Stimulated activated CD4-positive, alpha-beta T cell treated with anti-CD3 and anti-CD28 coated beads, Interleukin-12 subunit alpha, Interleukin-12 subunit beta, amount 100 ng/mL, for 48 hours (primary cell): ENCODE data around the gene PNKD.
A peak's percentile ranks its signal among the peaks of the same experiment; 100 is the strongest.

ENCODE experiments used
- DNase-seq, 3 donors: peaks; one replicate each; pipeline ENCODE4 v3.0.0-alpha.2; 2020; ENCODE audit warnings: low read depth in 2 of 3, low spot score in 1 of 3

The PNKD gene

GRCh38 chr2:218269900-218270720 is at the start of gene PNKD, which contains the start of gene AAMP:
Gene PNKD (plus strand): TSS chr2:218270519. CDS start chr2:218270536, 17 bp downstream.
Gene AAMP (minus strand): TSS chr2:218270137. CDS start chr2:218270086, 51 bp downstream.
- DNase-seq = peak; percentile 100

- DNase-seq = no peak
These were observed 49.3 kb upstream of the PNKD start for GRCh38 chr2:218221000-218221399.

GRCh38 chr2:218223046-218223445 is 47.3 kb upstream of the PNKD start:
- DNase-seq = no peak

DNA sequence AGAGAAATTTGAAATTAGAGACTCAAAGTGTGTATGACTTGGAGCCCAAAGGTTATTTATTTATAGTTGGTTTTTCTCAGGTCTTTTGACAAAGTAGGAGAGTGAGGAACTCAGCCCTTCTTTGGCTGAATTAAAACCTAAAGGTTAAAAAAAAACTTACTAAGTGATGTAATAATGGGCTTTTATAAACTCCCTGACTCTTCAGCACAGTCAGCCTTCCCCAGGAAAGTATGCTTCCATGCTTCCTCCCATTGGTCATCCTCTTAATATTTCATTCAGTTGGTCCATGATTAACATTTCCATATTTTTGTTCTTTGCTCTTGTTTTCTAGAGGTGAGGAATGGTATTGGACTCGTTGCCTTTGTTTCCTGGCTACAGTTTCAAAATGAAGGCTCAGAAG is 46.1 kb upstream of the PNKD start:
- no peak for DNase-seq

GRCh38 chr2:218226903-218227302 is 43.4 kb upstream of the PNKD start:
- DNase-seq = no peak

GRCh38 chr2:218228366-218229090 is 41.8 kb upstream of the PNKD start:
- no peak for DNase-seq

DNA sequence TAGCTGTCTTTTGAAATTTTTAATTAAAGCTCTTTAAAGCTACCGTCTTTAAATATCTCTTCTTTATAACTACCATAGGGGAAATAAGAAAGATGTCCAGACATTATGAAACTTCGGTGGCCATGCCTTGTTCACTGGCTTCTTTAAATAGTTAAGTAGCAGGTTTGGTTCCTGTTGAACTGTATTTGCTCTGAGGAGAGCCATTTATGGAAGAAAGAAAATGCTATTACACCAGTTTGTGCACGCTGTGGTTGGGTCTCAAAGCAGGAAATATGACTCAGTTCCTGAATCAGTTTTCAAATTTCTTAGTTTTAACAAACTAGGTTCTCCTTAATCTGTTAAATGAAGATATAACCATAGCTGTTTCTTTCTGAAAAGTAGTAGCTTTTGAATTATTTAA is 41.1 kb upstream of the PNKD start:
- peak in 1 of 3 donors; percentile 37 for DNase-seq

- DNase-seq = no peak
These were observed 40.5 kb upstream of the PNKD start for GRCh38 chr2:218229851-218230250.

GRCh38 chr2:218230882-218231281 is 39.4 kb upstream of the PNKD start:
- peak in 1 of 3 donors; percentile 28 for DNase-seq

DNA sequence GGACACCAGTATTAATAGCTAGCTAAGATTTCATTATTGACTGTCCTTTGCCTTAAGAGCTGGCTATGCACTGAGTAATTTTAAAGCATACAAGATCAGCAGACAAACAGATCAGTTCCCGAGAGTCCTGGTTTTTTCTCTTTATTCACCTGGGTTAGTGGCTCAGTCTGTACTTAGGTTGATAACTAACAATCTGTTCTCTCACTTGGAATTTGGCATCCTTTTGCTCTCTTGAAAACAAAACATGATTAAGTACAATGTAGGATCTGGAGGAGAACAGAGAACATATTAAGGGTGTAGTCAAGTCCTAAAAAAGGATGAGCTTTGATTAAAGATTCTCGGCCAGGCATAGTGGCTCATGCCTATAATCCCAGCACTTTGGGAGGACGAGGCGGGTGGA is 36.8 kb upstream of the PNKD start:
- no peak for DNase-seq

- DNase-seq = no peak
These were observed 35.8 kb upstream of the PNKD start for GRCh38 chr2:218234521-218234920.

- no peak for DNase-seq
These were observed 35.3 kb upstream of the PNKD start for GRCh38 chr2:218235017-218235416.

DNA sequence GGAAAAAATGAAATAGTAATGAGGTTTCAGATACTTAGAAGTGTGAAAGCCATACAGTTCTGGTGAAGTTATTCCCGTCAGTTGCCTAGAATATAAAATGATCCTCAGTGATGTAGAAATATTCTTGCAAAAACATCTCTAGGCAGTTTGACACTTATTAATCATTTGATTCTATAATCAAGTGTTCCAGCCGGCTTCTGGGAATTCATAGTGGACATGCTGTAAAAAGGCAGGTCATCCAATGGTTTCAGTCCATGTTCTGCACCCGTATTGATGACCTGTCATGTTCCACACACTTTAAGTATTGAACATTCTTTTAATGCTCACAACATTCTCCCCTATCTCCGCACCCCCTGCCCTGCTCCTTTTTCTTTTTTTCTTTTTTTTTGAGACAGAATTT is 33.5 kb upstream of the PNKD start:
- DNase-seq = no peak

DNA sequence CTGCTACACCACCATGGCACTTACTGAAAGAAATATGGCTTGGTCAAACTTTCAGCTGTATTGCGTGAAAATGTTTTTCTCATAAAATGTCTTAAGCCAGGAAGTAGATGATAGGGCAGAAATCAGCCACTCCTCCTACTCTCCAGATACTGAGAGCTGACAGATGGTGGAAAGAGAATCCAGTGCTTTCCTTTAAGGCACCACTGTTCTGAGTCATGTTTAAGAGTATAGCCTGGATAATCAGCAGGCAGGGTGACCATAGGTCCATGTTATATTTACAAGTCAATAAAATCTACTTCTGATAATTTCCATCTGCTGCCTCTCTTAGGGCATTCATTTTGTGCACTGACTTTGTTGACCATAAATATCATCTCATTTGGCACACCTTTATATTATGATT is 31.4 kb upstream of the PNKD start:
- DNase-seq = no peak

GRCh38 chr2:218244204-218244603 is 26.1 kb upstream of the PNKD start:
- DNase-seq = no peak

GRCh38 chr2:218244665-218245064 is 25.7 kb upstream of the PNKD start:
- no peak for DNase-seq

DNA sequence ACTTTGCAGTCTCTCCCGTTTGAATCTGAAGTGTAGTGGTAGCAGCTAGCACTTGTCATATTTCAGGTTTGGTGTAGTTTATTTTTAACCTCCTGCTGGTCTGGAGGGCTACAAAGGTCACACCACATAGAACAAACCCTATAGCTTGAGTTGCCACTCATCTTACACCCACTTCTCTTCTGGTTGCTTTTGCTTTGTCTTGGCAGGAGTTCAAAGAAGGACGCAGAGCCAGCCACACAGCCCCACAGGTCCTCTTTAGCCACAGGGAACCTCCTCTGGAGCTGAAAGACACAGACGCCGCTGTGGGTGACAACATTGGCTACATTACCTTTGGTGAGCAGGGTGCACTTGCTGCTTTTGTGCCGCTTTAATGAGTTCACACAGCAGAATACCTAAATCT is 25.1 kb upstream of the PNKD start:
- no peak for DNase-seq

- DNase-seq = no peak
These were observed 20.6 kb upstream of the PNKD start for GRCh38 chr2:218249691-218250090.

GRCh38 chr2:218252509-218253231 is 17.6 kb upstream of the PNKD start:
- DNase-seq = no peak

- no peak for DNase-seq
These were observed 17.1 kb upstream of the PNKD start for GRCh38 chr2:218253232-218253625.

GRCh38 chr2:218255446-218255845 is 14.9 kb upstream of the PNKD start:
- no peak for DNase-seq
